ENCODE data around the gene CPNE5.

DNA sequence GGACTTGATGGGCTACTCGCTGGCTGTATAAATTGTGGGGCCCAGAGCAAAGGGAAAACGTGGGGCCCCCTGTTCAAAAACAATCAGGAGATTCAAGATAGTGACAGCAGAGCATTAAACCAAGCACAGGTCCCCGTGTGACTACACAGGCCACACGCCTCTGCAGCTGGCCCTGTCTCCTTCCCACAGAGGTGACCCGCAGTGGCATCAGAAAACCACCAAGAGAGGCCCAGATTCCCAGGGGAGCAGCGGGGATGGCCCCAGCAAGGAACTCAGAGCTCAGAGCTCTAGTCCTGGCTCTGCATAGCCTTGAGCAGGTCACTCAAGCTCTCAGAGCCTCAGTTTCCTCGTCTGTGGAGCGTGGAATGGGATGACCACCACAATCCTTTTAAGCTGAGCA lies 57.6 kb downstream of the CPNE5 start:
- TF ChIP-seq, protein P1, sequence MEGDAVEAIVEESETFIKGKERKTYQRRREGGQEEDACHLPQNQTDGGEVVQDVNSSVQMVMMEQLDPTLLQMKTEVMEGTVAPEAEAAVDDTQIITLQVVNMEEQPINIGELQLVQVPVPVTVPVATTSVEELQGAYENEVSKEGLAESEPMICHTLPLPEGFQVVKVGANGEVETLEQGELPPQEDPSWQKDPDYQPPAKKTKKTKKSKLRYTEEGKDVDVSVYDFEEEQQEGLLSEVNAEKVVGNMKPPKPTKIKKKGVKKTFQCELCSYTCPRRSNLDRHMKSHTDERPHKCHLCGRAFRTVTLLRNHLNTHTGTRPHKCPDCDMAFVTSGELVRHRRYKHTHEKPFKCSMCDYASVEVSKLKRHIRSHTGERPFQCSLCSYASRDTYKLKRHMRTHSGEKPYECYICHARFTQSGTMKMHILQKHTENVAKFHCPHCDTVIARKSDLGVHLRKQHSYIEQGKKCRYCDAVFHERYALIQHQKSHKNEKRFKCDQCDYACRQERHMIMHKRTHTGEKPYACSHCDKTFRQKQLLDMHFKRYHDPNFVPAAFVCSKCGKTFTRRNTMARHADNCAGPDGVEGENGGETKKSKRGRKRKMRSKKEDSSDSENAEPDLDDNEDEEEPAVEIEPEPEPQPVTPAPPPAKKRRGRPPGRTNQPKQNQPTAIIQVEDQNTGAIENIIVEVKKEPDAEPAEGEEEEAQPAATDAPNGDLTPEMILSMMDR (IDR thresholded peaks at IDR 0.05), result no peak
- TF ChIP-seq POLR2A (IDR thresholded peaks at IDR 0.05), result no peak
